Subcutaneous abdominal adipose tissue (tissue), 5 donors: Measurements from ENCODE around the gene STAC2.

Experiments used
- H3K27ac ChIP-seq: one replicate; pipeline ENCODE4 v1.7.0; 2013; ENCODE audit warnings: low read depth, mild to moderate bottlenecking, inconsistent platforms, low read length, moderate library complexity
- H3K27me3 ChIP-seq, 5 donors: one replicate each; pipeline ENCODE4 v1.7.0; 2013; ENCODE audit warnings: low read length in 5 of 5, inconsistent platforms in 1 of 5; ENCODE audit not compliant: control insufficient read depth in 5 of 5, insufficient read depth in 4 of 5
- H3K36me3 ChIP-seq, 5 donors: one replicate each; pipeline ENCODE4 v1.7.0; 2013; ENCODE audit warnings: low read length in 5 of 5; ENCODE audit not compliant: control insufficient read depth in 5 of 5, insufficient read depth in 5 of 5
- H3K4me1 ChIP-seq, 5 donors: one replicate each; pipeline ENCODE4 v1.7.0; 2013; ENCODE audit warnings: low read length in 5 of 5, mild to moderate bottlenecking in 3 of 5, moderate library complexity in 1 of 5; ENCODE audit not compliant: control insufficient read depth in 5 of 5, insufficient read depth in 5 of 5
- H3K4me3 ChIP-seq, 5 donors: one replicate each; pipeline ENCODE4 v1.7.0; 2013; ENCODE audit warnings: low read length in 5 of 5, low read depth in 1 of 5
- H3K9ac ChIP-seq, 5 donors: one replicate each; pipeline ENCODE4 v1.7.0; 2013; ENCODE audit warnings: low read length in 5 of 5, mild to moderate bottlenecking in 4 of 5, moderate library complexity in 3 of 5
- H3K9me3 ChIP-seq, 5 donors: one replicate each; pipeline ENCODE4 v1.7.0; 2013; ENCODE audit warnings: low read length in 5 of 5; ENCODE audit not compliant: control insufficient read depth in 5 of 5
- donor health status: healthy.
- donor health status: healthy.
- donor health status: healthy.
- donor health status: healthy.
- donor health status: healthy.

Gene STAC2

DNA sequence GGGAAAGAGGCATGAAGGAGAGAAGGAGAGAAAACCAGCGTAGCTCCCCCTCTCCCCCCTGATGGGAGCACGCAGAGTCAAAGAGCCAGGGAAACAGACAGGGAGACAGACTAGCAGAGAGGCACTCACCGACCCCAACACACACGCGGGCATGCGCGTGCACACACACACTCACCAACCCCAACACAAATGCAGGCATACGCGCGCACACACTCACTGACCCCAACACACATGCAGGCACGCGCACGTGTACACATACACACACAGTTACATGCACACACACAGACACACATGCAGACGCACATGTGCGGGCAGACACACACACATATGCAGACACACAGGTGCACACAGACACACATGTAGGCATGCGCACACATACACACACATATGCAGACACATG is 32.8 kb downstream of the STAC2 start:
- no peaks in the 10 kb centered on the region for H3K9me3 ChIP-seq
- no peak overlapping the region for H3K4me3 ChIP-seq
- peaks cover 0 to 23% (median 15%) of the 10 kb centered on the region in 5 donors for H3K36me3 ChIP-seq
- H3K4me1 ChIP-seq, result peaks cover 2 to 29% (median 23%) of the 10 kb centered on the region in 5 donors
- H3K27me3 ChIP-seq, result peaks cover 0 to 2% (median 0%) of the 10 kb centered on the region in 5 donors
- H3K9ac ChIP-seq, result no peak overlapping the region
- H3K27ac ChIP-seq, result no peak overlapping the region

DNA sequence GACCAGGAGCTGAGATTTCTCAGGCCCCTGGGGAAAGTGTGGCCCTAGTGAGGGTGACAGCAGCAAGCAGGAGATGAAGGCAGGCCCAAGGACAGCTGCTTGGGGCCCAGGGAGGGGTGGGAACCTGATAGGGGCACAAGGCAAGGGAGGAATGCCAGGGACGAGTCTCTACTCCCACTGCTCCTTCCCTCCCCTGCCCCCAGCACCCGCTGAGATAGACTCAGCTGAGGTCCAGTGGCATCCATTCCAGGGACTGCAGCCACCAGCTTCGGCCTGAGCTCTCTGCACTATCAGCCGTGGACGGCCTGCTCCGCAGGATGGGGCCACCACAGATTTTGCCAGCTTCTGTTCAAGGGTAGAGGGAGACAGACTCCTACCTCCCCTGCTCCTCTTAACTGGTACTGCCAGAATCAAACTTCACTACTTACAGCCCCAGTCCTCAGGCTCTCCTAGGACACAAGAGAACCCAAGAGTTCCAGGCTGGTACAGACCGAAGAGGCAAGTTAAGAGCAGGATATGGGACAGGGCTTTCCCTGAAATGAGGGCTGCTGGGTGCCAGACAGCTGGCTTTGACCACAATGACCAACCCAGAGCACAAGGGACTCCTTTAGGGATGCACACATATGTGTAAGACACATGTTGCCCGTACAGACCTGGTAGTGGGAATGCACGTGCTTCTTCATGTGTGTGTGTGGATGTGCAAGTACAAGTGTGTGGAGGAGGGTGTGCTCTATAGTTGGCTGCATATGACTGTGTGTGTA is 33.8 kb downstream of the STAC2 start:
- H3K27me3 ChIP-seq, result peaks cover 0 to 2% (median 0%) of the 10 kb centered on the region in 5 donors
- no peak overlapping the region for H3K4me3 ChIP-seq
- H3K9me3 ChIP-seq, result no peaks in the 10 kb centered on the region
- H3K36me3 ChIP-seq, result peaks cover 0 to 29% (median 25%) of the 10 kb centered on the region in 5 donors
- no peak overlapping the region for H3K27ac ChIP-seq
- peaks cover 2 to 22% (median 18%) of the 10 kb centered on the region in 5 donors for H3K4me1 ChIP-seq
- H3K9ac ChIP-seq, result no peak overlapping the region

DNA sequence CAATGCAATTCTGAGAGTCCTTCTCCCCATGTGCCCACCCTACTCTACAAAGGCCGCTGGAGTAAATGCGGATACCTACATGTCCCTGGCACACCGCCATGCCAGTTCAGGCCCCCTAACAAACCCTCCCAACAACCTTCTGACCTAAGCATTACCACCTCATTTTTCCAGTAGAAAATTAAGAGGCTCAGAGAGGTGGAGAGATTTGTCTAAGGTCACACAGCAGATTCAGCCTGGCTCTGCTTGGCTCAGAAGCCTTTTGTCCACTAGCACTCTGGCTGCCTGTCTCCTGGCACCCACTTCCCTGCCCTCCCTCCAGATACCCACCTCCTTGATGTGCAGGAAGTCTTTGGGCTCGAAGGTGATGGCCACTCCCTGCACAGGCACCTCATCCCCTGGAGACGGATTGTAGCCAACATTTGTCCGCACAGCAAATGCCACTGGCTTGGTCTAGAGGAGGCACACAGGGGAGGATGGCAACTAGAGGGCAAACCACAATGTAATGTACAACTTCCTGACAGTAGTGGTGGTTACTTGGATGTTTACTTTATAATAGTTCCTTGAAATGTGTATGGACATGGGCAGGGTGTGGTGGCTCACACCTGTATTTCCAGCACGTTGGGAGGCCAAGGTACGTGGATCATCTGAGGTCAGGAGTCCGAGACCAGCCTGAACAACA is 38.5 kb downstream of the STAC2 start:
- Histone ChIP-seq H3K36me3 (peaks cover 0 to 57% (median 41%) of the 10 kb centered on the region in 5 donors), H3K4me3 (no peak overlapping the region), H3K27me3 (no peaks in the 10 kb centered on the region), H3K4me1 (no peaks in the 10 kb centered on the region), H3K9ac (no peak overlapping the region), H3K27ac (no peak overlapping the region), H3K9me3 (no peaks in the 10 kb centered on the region)

DNA sequence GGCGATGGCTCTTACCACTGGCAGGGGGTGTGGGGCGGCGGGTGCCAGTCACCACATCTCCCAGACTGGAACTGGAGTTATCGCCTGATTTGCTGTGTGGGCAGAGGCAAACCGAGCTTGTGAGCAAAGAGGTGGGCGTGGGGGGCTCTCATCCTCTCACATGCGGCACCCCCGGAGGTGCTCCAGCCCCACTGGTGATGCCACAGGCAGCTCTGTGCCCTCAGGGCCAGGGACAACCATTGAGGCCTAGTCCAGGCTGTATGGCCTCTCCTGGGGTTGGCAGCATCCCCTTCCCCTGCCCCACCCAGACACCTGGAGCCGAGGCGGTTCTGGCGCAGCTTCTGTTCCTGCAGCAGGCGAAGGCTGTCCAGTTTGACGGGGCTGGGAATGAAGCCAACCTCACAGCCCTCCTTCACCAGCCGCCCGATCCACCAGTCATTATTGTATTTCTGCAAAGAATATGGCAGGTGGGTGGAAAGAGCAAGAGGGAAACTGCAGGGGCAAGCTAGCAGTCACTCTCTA is 39.2 kb downstream of the STAC2 start:
- no peaks in the 10 kb centered on the region for H3K4me1 ChIP-seq
- no peak overlapping the region for H3K9ac ChIP-seq
- H3K4me3 ChIP-seq, result no peak overlapping the region
- H3K27me3 ChIP-seq, result no peaks in the 10 kb centered on the region
- H3K9me3 ChIP-seq, result no peaks in the 10 kb centered on the region
- H3K36me3 ChIP-seq, result peaks cover 0 to 50% (median 36%) of the 10 kb centered on the region in 5 donors
- no peak overlapping the region for H3K27ac ChIP-seq

DNA sequence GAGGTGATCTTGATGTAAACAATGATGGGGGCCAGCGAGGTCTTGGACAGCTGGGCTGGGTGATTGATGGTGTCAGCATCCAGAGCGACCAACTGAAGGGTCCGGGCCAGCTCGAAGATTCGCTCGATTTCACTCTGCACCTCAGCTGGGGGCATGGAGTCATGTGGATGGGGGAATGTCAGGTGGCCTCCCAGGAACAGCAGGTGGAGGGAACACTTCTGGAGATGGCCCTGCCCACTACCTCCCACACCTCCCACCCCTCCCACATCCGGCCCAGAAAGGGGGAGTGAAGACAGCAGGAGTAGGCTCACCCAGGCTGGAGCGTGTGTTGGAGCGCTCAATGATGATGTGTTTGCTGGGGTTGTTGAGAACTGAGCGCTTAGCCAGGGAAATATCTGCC is 42.0 kb downstream of the STAC2 start:
- H3K4me1 ChIP-seq, result no peaks in the 10 kb centered on the region
- H3K27me3 ChIP-seq, result no peaks in the 10 kb centered on the region
- peaks cover 0 to 45% (median 32%) of the 10 kb centered on the region in 5 donors for H3K36me3 ChIP-seq
- no peak overlapping the region for H3K27ac ChIP-seq
- H3K9ac ChIP-seq, result no peak overlapping the region
- no peak overlapping the region for H3K4me3 ChIP-seq
- H3K9me3 ChIP-seq, result no peaks in the 10 kb centered on the region

DNA sequence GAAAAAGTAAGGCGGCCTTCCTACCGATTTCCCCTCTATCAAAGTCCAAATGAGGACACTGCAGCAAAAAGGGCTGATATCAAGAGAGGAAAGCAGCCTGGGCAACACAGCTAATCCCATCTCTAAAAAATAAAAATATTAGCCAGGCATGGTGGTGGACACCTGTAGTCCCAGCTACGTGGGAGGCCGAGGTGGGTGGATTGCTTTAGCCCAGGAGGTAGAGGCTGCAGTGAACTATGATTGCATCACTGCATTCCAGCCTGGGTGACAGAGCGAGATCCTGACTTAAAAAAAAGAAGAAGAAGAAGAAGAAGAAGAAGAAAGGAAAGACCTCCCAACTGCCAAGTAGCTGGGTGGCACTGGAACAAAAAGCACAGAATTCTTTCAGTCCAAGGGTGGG is 42.7 kb downstream of the STAC2 start:
- H3K4me1 ChIP-seq, result no peaks in the 10 kb centered on the region
- no peak overlapping the region for H3K9ac ChIP-seq
- no peak overlapping the region for H3K27ac ChIP-seq
- peaks cover 0 to 45% (median 32%) of the 10 kb centered on the region in 5 donors for H3K36me3 ChIP-seq
- H3K27me3 ChIP-seq, result no peaks in the 10 kb centered on the region
- no peaks in the 10 kb centered on the region for H3K9me3 ChIP-seq
- H3K4me3 ChIP-seq, result no peak overlapping the region

DNA sequence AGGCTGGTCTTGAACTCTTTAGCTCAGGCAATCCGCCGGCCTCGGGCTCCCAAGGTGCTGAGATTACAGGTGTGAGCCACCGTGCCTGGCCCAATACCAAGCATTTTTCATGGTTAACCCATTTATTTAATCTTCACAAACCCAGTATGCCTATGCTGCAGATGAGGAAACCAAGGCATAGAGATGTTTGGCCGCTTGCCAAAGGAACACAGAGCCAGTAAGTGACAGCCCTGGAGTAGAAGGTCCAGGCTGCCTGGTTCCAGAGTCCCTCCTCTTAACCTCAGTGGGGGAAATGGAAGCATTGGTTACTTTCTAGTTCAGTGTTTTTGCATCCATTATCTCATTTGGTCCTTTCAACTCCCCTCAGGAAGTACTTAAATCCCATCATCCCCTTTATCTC is 44.4 kb downstream of the STAC2 start:
- Histone ChIP-seq H3K36me3 (peaks cover 0 to 45% (median 37%) of the 10 kb centered on the region in 5 donors), H3K9ac (no peak overlapping the region), H3K27me3 (no peaks in the 10 kb centered on the region)

DNA sequence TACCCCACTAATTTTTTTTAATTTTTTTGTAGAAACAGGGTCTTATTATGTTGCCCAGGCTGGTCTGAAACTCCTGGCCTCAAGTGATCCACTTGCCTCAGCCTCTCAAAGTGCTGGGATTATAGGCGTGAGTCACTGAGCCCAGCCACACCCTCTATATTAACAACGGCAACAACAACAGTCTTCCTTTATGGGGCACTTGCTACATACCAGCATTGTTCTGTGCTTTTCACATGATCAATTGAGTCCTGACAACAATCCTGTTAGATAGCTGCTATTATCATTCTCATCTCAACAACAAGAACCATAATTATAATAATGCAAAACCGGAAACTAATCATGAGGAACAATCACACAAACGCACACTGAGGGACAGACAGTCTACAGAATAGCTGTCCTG is 47.2 kb downstream of the STAC2 start:
- H3K36me3 ChIP-seq, result peaks cover 0 to 27% (median 21%) of the 10 kb centered on the region in 5 donors
- no peak overlapping the region for H3K27ac ChIP-seq
- peaks cover 0 to 12% (median 7%) of the 10 kb centered on the region in 5 donors for H3K4me1 ChIP-seq
- no peak overlapping the region for H3K4me3 ChIP-seq
- H3K9ac ChIP-seq, result no peak overlapping the region
- H3K9me3 ChIP-seq, result no peaks in the 10 kb centered on the region
- peaks cover 0 to under 1% (median 0%) of the 10 kb centered on the region in 5 donors for H3K27me3 ChIP-seq

More for the DNA sequence above, 44.4 kb downstream of the STAC2 start:
- Histone ChIP-seq H3K4me1 (no peaks in the 10 kb centered on the region), H3K9me3 (no peaks in the 10 kb centered on the region), H3K27ac (no peak overlapping the region), H3K4me3 (no peak overlapping the region)

DNA sequence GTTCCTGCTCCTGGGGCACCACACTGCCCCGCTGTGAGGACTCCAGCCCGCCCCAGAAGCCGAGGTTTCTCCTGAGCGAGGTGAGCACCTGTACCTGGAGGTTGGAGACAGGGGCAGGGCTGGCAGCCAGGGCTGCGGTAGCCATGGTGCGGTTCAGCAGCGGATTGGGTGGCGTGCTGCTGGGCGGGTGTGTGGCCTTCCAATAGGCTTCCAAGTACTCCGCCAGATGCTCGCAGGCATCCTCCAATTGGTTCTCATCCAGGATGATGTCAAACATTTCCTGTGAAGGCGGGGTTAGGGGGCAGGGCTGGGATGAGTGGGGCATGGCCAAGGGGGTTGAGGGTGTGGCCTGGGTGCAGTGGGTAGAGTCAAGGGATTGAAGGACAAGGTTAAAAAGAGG is 48.5 kb downstream of the STAC2 start:
- Histone ChIP-seq H3K4me3 (no peak overlapping the region), H3K36me3 (peaks cover 0 to 22% (median 17%) of the 10 kb centered on the region in 5 donors), H3K9ac (no peak overlapping the region), H3K9me3 (no peaks in the 10 kb centered on the region), H3K27ac (no peak overlapping the region), H3K27me3 (peaks cover 0 to 6% (median 0%) of the 10 kb centered on the region in 5 donors), H3K4me1 (peaks cover 0 to 12% (median 7%) of the 10 kb centered on the region in 5 donors)

DNA sequence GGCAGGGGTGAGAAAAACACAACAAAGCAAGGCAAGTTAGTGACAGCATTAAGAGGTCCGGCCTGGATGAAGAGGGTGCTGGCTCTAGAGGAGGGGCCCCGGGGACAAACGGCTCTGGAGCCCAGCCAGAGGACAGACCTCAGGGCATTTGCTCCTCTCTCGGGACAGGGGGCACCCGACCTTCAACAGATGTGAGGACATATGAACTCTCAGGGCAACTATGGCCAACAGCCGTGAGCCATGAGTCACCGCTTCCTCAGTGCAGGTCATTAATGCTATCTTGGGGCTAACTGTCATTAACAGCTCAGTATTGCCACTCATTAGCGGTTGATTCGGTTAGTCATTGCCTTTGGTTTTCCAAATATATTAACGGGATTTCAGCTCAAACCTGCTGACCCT is 50.1 kb downstream of the STAC2 start:
- peaks cover 0 to 6% (median 0%) of the 10 kb centered on the region in 5 donors for H3K27me3 ChIP-seq
- peaks cover 0 to 12% (median 7%) of the 10 kb centered on the region in 5 donors for H3K4me1 ChIP-seq
- no peak overlapping the region for H3K9ac ChIP-seq
- H3K27ac ChIP-seq, result no peak overlapping the region
- H3K4me3 ChIP-seq, result no peak overlapping the region
- no peaks in the 10 kb centered on the region for H3K9me3 ChIP-seq
- H3K36me3 ChIP-seq, result peaks cover 0 to 20% (median 17%) of the 10 kb centered on the region in 5 donors
